H1 (cell line): Measurements from ENCODE around the gene DGKI. TPM values are rescaled to one million over a fixed set of nuclear protein-coding genes. Genes with fewer than 3 reads are reported as not detected.

Source experiments
- BRCA1 ChIP-seq: IDR thresholded peaks from 2 replicates; pipeline ENCODE4 v1.6.1; 2012; ENCODE audit warnings: low read depth, low read length, improper control_type of control experiment
- CTBP2 ChIP-seq: IDR thresholded peaks from 2 replicates; pipeline ENCODE4 v1.7.0; 2011; ENCODE audit warnings: borderline replicate concordance, mild to moderate bottlenecking, moderate library complexity, mixed read lengths, low read length; ENCODE audit not compliant: insufficient read depth, insufficient read length
- E2F6 ChIP-seq: IDR thresholded peaks from 2 replicates; pipeline ENCODE4 v1.6.1; 2012; ENCODE audit warnings: inconsistent platforms
- KDM5A ChIP-seq: fragments of 200-600 bp; IDR thresholded peaks from 2 replicates; pipeline ENCODE4 v1.7.1; 2012; ENCODE audit warnings: mild to moderate bottlenecking, low read length, inconsistent platforms, mixed read lengths
- RNF2 ChIP-seq: fragments of 200-900, 300-1000 bp; sonication (generic); IDR thresholded peaks from 2 replicates; pipeline ENCODE4 v1.7.1; 2016; ENCODE audit warnings: borderline replicate concordance, low read depth, mild to moderate bottlenecking, antibody characterized with exemption, low read length; ENCODE audit not compliant: poor library complexity, severe bottlenecking; ENCODE audit errors: missing control alignments
- SIN3A ChIP-seq, 2 experiments: IDR thresholded peaks in 1 of 2; conservative IDR thresholded peaks in 1 of 2; 2 replicates each; pipeline ENCODE4 v1.6.1; 2011 to 2012; ENCODE audit warnings: low read length in 2 of 2, improper control_type of control experiment in 1 of 2, low read depth in 1 of 2, mild to moderate bottlenecking in 1 of 2
- SRF ChIP-seq: IDR thresholded peaks from 2 replicates; pipeline ENCODE4 v1.6.1; 2011; ENCODE audit warnings: mild to moderate bottlenecking, low read depth, low read length, moderate library complexity
- polyA plus RNA-seq, 7 experiments: library from polyadenylated mRNA; depleted of rRNA in 3 of 7; stranded (reverse) in 5 of 7; unstranded in 2 of 7; fragments of >200 nt in 5 of 7; fragments of 200-250 nt in 2 of 7; gene quantifications; 1 replicate in 5 of 7; 2 replicates in 1 of 7; 4 replicates in 1 of 7; pipeline versions ENCODE4 v1.2.1 to v1.2.3, GENCODE V29; 2011 to 2013; ENCODE audit warnings: missing spikeins in 2 of 7, mixed read lengths in 2 of 7
- total RNA-seq: library from RNA; stranded (reverse); fragmentation: NEBNext Ultra II Directional; extraction: Animal tissue kit (Norgen Biotek cat#: 25700); gene quantifications from 2 replicates; pipeline ENCODE4 v1.2.1, GENCODE V29; 2021
- TF ChIP-seq, protein P1 (sequence below), 3 experiments: IDR thresholded peaks; 1 replicate in 2 of 3; 2 replicates in 1 of 3; pipeline versions ENCODE4 v1.5.1 to v1.6.1; 2011; ENCODE audit warnings: low read length in 3 of 3, mild to moderate bottlenecking in 3 of 3, inconsistent platforms in 2 of 3, low read depth in 1 of 3, moderate library complexity in 1 of 3; ENCODE audit not compliant: insufficient read depth in 1 of 3; ENCODE audit errors: control extremely low read depth in 1 of 3

Gene DGKI
- total and polyA plus RNA-seq, 2 of the 8 experiments (the other 6 are each of a cell fraction or from before 2014, with no cell fraction given) = 0.20 to 0.71 TPM

DNA sequence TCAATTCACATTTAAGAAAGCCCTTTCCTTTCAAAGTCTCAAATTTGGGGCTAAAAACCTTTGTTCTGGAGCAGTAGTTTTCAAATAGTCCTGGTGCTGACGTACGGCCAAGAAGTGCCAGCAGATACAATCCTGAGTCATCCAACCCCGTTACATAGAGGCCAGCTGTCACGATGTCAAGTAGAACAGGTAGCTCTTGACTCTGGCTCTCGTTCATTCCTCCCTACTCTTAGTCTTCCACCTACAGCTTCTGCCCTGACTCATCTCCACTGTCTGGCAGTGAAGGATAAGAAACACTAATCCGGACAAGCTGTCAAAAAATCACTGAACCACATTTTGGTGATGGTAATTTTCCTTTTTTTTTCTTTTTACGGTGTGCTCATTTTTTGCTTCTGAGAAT, 370.8 kb downstream of the DGKI start (continued):
- TF ChIP-seq CTBP2 (no peak), RNF2 (no peak), BRCA1 (no peak), SRF (no peak), E2F6 (no peak), SIN3A (conservative IDR thresholded peaks at IDR 0.05 in 1 of 2, IDR thresholded peaks at IDR 0.05 in 1 of 2; ENCODE audit: low read depth in 1 of 2, low read length in 2 of 2) (no peak), KDM5A (no peak)
- TF ChIP-seq, protein P1, sequence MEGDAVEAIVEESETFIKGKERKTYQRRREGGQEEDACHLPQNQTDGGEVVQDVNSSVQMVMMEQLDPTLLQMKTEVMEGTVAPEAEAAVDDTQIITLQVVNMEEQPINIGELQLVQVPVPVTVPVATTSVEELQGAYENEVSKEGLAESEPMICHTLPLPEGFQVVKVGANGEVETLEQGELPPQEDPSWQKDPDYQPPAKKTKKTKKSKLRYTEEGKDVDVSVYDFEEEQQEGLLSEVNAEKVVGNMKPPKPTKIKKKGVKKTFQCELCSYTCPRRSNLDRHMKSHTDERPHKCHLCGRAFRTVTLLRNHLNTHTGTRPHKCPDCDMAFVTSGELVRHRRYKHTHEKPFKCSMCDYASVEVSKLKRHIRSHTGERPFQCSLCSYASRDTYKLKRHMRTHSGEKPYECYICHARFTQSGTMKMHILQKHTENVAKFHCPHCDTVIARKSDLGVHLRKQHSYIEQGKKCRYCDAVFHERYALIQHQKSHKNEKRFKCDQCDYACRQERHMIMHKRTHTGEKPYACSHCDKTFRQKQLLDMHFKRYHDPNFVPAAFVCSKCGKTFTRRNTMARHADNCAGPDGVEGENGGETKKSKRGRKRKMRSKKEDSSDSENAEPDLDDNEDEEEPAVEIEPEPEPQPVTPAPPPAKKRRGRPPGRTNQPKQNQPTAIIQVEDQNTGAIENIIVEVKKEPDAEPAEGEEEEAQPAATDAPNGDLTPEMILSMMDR (IDR thresholded peaks at IDR 0.05; ENCODE audit: control extremely low read depth in 1 of 3, insufficient read depth in 1 of 3, low read depth in 1 of 3, low read length in 3 of 3) = no peak
